MCF 10A (cell line): ENCODE measurements around the gene PTPRG. TPM values are rescaled to one million over a fixed set of nuclear protein-coding genes. Genes with fewer than 3 reads are reported as not detected.

Experiments used
- BruUV-seq: library from RNA; stranded (reverse); fragments of 400-500 nt; replicated peaks from 2 replicates; lab custom pipeline; 2021; lab: Mats Ljungman, UMichigan
- CTCF ChIA-PET: fragments of 300-600 bp; sonication (Branson Sonifier 250); formaldehyde crosslinking; extraction: SDS; loops from one replicate; lab custom pipeline; 2021; ENCODE audit warnings: antibody characterized with exemption, inconsistent platforms; lab: Yijun Ruan, JAX
- POLR2A ChIA-PET: fragments of 300-600, 350-650 bp; sonication (Branson Sonifier 250); formaldehyde crosslinking; extraction: SDS; loops from one replicate; lab custom pipeline; 2020; ENCODE audit warnings: antibody characterized with exemption, inconsistent platforms; lab: Yijun Ruan, JAX
- DNase-seq: peaks from one replicate; pipeline ENCODE4 v3.0.0-alpha.2; 2018; ENCODE audit not compliant: unreplicated experiment
- H3K27ac Mint-ChIP-seq: one replicate; pipeline ENCODE4 v1.8.0; 2022; ENCODE audit warnings: mild to moderate bottlenecking, low read depth, mixed read lengths; ENCODE audit not compliant: unreplicated experiment
- H3K27me3 Mint-ChIP-seq: one replicate; pipeline ENCODE4 v1.8.0; 2022; ENCODE audit warnings: mixed read lengths; ENCODE audit not compliant: insufficient read depth, unreplicated experiment
- H3K36me3 Mint-ChIP-seq: one replicate; pipeline ENCODE4 v1.8.0; 2022; ENCODE audit warnings: mild to moderate bottlenecking, moderate library complexity, mixed read lengths; ENCODE audit not compliant: insufficient read depth, unreplicated experiment
- H3K4me1 Mint-ChIP-seq: one replicate; pipeline ENCODE4 v1.8.0; 2022; ENCODE audit warnings: mixed read lengths; ENCODE audit not compliant: insufficient read depth, unreplicated experiment
- H3K4me3 Mint-ChIP-seq: one replicate; pipeline ENCODE4 v1.8.0; 2022; ENCODE audit warnings: mild to moderate bottlenecking, moderate library complexity, mixed read lengths; ENCODE audit not compliant: unreplicated experiment
- H3K9me3 Mint-ChIP-seq: one replicate; pipeline ENCODE4 v1.8.0; 2022; ENCODE audit warnings: mixed read lengths; ENCODE audit not compliant: unreplicated experiment
- intact Hi-C: fragments of 100-400 bp; cut with micrococcal nuclease; formaldehyde crosslinking; loops from 2 replicates; pipeline ENCODE4 v1.14.1; 2022
- total RNA-seq: library from RNA; stranded (reverse); gene quantifications from 2 replicates; pipeline ENCODE4 v1.2.3, GENCODE V29; 2022
- TF ChIP-seq, protein P1 (sequence below): fragments of 200-600 bp; IDR thresholded peaks from one replicate; pipeline ENCODE4 v1.8.0; 2022; ENCODE audit warnings: antibody characterized with exemption, mild to moderate bottlenecking; ENCODE audit not compliant: unreplicated experiment

PTPRG gene
- total RNA-seq, 1 experiment from 2014 or later = 54.5 TPM

DNA sequence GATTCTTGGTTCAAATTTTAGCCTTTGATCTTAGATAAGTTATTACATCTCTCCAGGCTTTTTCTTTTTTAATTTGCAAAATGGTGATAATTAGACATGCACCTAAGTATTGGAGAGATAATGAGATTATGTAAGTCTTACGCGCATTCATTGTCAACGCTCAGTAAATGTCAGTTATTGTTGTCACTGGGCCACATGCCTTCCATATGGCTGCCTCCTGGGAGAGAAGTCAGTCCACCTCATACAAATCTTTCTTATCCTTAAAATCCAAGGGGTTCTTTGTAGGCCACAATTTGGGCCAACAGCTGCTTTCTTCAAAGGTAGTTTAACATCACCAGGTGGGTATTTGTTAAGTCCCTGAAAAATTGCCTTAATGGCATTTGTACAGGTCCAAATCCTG lies 25.5 kb upstream of the PTPRG start:
- no TSS peak for BruUV-seq
- no peaks in the 10 kb centered on the region for H3K36me3 Mint-ChIP-seq
- H3K27me3 Mint-ChIP-seq = no peaks in the 10 kb centered on the region
- H3K4me1 Mint-ChIP-seq = no peaks in the 10 kb centered on the region
- H3K4me3 Mint-ChIP-seq = no peak overlapping the region
- POLR2A ChIA-PET = no interaction called here
- no peaks in the 10 kb centered on the region for H3K9me3 Mint-ChIP-seq
- TF ChIP-seq, protein P1, sequence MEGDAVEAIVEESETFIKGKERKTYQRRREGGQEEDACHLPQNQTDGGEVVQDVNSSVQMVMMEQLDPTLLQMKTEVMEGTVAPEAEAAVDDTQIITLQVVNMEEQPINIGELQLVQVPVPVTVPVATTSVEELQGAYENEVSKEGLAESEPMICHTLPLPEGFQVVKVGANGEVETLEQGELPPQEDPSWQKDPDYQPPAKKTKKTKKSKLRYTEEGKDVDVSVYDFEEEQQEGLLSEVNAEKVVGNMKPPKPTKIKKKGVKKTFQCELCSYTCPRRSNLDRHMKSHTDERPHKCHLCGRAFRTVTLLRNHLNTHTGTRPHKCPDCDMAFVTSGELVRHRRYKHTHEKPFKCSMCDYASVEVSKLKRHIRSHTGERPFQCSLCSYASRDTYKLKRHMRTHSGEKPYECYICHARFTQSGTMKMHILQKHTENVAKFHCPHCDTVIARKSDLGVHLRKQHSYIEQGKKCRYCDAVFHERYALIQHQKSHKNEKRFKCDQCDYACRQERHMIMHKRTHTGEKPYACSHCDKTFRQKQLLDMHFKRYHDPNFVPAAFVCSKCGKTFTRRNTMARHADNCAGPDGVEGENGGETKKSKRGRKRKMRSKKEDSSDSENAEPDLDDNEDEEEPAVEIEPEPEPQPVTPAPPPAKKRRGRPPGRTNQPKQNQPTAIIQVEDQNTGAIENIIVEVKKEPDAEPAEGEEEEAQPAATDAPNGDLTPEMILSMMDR = no peak
- no peak for DNase-seq
- intact Hi-C loops = loop anchor here (10.0 kb wide), 1 partner anchor 649 kb away; no protein-coding TSS in a partner anchor
- CTCF ChIA-PET = interaction anchor here (0.6 kb wide), 1 partner anchor 665 kb away, joined by 4 read pairs; no protein-coding TSS in a partner anchor
- H3K27ac Mint-ChIP-seq = no peak overlapping the region

DNA sequence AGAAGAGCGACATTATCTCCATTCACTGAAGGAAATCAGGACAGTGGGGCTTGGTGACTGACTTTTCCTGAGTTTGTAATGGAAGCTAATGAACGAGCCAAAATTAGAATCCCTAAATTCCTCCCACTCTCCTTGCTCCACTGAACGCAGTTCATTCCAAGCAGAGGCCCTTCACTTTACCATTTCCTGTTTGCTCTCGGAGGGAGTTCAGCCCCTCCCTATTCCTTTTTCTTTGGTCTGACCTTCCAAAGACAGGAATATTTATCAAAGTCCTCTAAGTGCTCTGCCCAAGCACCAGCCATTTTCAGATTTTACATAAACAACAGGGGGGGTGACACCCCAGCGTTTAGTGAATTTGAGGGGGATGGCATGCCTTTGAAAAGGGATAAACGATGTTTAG lies 24.0 kb upstream of the PTPRG start:
- Mint-ChIP-seq H3K4me3 (no peak overlapping the region), H3K9me3 (no peaks in the 10 kb centered on the region), H3K4me1 (no peaks in the 10 kb centered on the region), H3K27me3 (no peaks in the 10 kb centered on the region), H3K27ac (no peak overlapping the region), H3K36me3 (no peaks in the 10 kb centered on the region)
- no TSS peak for BruUV-seq
- intact Hi-C loops = loop anchor here (10.0 kb wide), 1 partner anchor 647 kb away; no protein-coding TSS in a partner anchor
- no peak for DNase-seq
- TF ChIP-seq, protein P1 = no peak
- POLR2A ChIA-PET = no interaction called here
- CTCF ChIA-PET = interaction anchor here (1.0 kb wide), 1 partner anchor 17 kb away, joined by 4 read pairs; no protein-coding TSS in a partner anchor

DNA sequence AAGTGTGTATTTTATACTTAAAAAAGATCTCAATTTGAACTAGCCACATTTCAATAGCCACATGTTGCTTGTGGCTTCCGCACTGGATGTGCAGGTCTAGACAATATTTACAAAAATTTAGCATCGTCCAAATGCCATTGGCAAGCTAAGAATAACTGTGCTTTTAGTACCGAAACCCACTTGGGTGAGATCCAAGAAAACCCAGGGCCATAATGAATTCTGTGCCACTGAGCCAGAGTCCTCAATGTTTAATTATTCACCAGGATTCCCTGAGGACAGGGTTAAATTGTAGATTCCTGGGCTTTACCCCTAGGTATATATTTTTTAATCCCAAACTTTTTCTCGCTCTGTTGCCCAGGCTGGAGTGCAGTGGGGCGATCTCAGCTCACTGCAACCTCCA lies 22.9 kb upstream of the PTPRG start:
- Mint-ChIP-seq H3K27me3 (no peaks in the 10 kb centered on the region), H3K27ac (no peak overlapping the region), H3K4me1 (no peaks in the 10 kb centered on the region), H3K4me3 (no peak overlapping the region), H3K9me3 (no peaks in the 10 kb centered on the region), H3K36me3 (no peaks in the 10 kb centered on the region)
- BruUV-seq = no TSS peak
- intact Hi-C loops = loop anchor here (10.0 kb wide), 1 partner anchor 646 kb away; no protein-coding TSS in a partner anchor
- TF ChIP-seq, protein P1 = no peak
- DNase-seq = no peak
- POLR2A ChIA-PET = no interaction called here
- CTCF ChIA-PET = interaction anchor here (3.3 kb wide), 1 partner anchor 8 kb away, joined by 22 read pairs; no protein-coding TSS in a partner anchor

DNA sequence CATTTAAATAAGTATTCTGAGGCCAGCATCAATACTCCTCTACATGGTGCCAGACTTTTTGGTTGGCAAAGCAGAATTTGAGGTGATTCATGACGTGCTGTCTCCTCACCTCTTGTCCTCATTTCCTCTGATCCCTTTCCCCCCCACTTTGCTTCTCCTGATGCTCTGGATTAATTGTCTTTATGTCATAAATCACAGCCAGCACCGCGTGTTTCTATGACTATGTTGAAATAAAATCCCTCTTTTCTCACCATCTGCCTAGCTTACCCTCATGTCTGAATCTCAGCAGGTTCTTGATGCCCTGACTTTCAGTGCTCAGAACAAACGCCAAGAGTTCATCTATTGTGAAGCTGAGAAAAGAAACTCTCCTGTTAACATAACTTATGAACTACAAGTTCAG lies 19.7 kb upstream of the PTPRG start:
- H3K27ac Mint-ChIP-seq = no peak overlapping the region
- no TSS peak for BruUV-seq
- H3K36me3 Mint-ChIP-seq = no peaks in the 10 kb centered on the region
- ChIA-PET POLR2A (no interaction called here), CTCF (no interaction called here)
- intact Hi-C loops = no loop called here
- TF ChIP-seq, protein P1 = no peak
- H3K9me3 Mint-ChIP-seq = no peaks in the 10 kb centered on the region
- no peaks in the 10 kb centered on the region for H3K4me1 Mint-ChIP-seq
- DNase-seq = no peak
- H3K27me3 Mint-ChIP-seq = no peaks in the 10 kb centered on the region
- no peak overlapping the region for H3K4me3 Mint-ChIP-seq
